ENCODE data around the gene IFNL1. TPM values are rescaled to one million over a fixed set of nuclear protein-coding genes. Genes with fewer than 3 reads are reported as not detected.

IFNL1 gene
- total RNA-seq, 1 donor from 2014 or later = not detected

Other genes with a start within 250 kb of the IFNL1 start
- gene ACP7, start 212.0 kb upstream of the IFNL1 start, total RNA-seq = not detected
- gene PAK4, start 170.6 kb upstream of the IFNL1 start, total RNA-seq = 17.4 TPM
- not detected for gene NCCRP1, start 99.4 kb upstream of the IFNL1 start, total RNA-seq
- gene SYCN, start 92.1 kb upstream of the IFNL1 start, total RNA-seq = not detected
- gene IFNL3, start 51.4 kb upstream of the IFNL1 start, total RNA-seq = not detected
- not detected for gene IFNL4, start 47.6 kb upstream of the IFNL1 start, total RNA-seq
- gene IFNL2, start 28.0 kb upstream of the IFNL1 start, total RNA-seq = not detected
- gene LRFN1, start 24.5 kb downstream of the IFNL1 start, total RNA-seq = 0.35 TPM
- 18.5 TPM for gene GMFG, start 39.6 kb downstream of the IFNL1 start, total RNA-seq
- 50.7 TPM for gene SAMD4B, start 46.0 kb downstream of the IFNL1 start, total RNA-seq
- 34.8 TPM for gene PAF1, start 94.7 kb downstream of the IFNL1 start, total RNA-seq
- gene MED29, start 95.0 kb downstream of the IFNL1 start, total RNA-seq = 22.2 TPM
- gene ZFP36, start 110.4 kb downstream of the IFNL1 start, total RNA-seq = 53.0 TPM
- gene PLEKHG2, start 116.3 kb downstream of the IFNL1 start, total RNA-seq = 11.6 TPM
- 1,154 TPM for gene RPS16, start 139.5 kb downstream of the IFNL1 start, total RNA-seq
- 85.8 TPM for gene SUPT5H, start 149.2 kb downstream of the IFNL1 start, total RNA-seq
- 75.3 TPM for gene TIMM50, start 184.4 kb downstream of the IFNL1 start, total RNA-seq
- gene DLL3, start 202.5 kb downstream of the IFNL1 start, total RNA-seq = not detected
- not detected for gene SELENOV, start 218.7 kb downstream of the IFNL1 start, total RNA-seq
- 2.0 TPM for gene EID2B, start 236.4 kb downstream of the IFNL1 start, total RNA-seq
- 9.9 TPM for gene EID2, start 243.8 kb downstream of the IFNL1 start, total RNA-seq